Measurements from ENCODE around the gene FAM162B. TPM values are rescaled to one million over a fixed set of nuclear protein-coding genes. Genes with fewer than 3 reads are reported as not detected.

The FAM162B gene
- total RNA-seq, 6 donors from 2014 or later = 0.89 to 14.3 (median 4.1) TPM

GRCh38 chr6:116772450-116772849, 6.9 kb upstream of the FAM162B start:
- Histone ChIP-seq H3K9me3 (no peaks in the 10 kb centered on the region), H3K27me3 (no peaks in the 10 kb centered on the region), H3K4me1 (no peaks in the 10 kb centered on the region), H3K4me3 (no peak overlapping the region), H3K36me3 (no peaks in the 10 kb centered on the region), H3K27ac (no peak overlapping the region)
- TF ChIP-seq POLR2A (IDR thresholded peaks at IDR 0.05) = no peak
- TF ChIP-seq CTCF (IDR thresholded peaks at IDR 0.05) = no peak
- TF ChIP-seq POLR2AphosphoS5 (IDR thresholded peaks at IDR 0.05) = no peak
- TF ChIP-seq EP300 (IDR thresholded peaks at IDR 0.05) = no peak
- no peak for DNase-seq
- ATAC-seq (ENCODE audit: low FRiP score in 2 of 2) = no peak
- 70% methylated on average over 1 of the region's 1 CpG for WGBS, 2 donors

- TF ChIP-seq POLR2AphosphoS5 (IDR thresholded peaks at IDR 0.05) (no peak), POLR2A (IDR thresholded peaks at IDR 0.05) (no peak), EP300 (IDR thresholded peaks at IDR 0.05) (no peak), CTCF (IDR thresholded peaks at IDR 0.05) (no peak)
- no peak overlapping the region for H3K4me3 ChIP-seq
- ATAC-seq (ENCODE audit: low FRiP score in 2 of 2) (no peak), DNase-seq (no peak)
- H3K27ac ChIP-seq = no peak overlapping the region
- H3K27me3 ChIP-seq = peaks cover 0 to 22% (median 8%) of the 10 kb centered on the region in 4 donors
- peaks cover 4 to 20% (median 12%) of the 10 kb centered on the region in 4 donors for H3K4me1 ChIP-seq
- 57 to 69% methylated on average over 2 of the region's 2 CpGs for WGBS, 2 donors
- H3K36me3 ChIP-seq = no peaks in the 10 kb centered on the region
- no peaks in the 10 kb centered on the region for H3K9me3 ChIP-seq
These were observed 2.2 kb upstream of the FAM162B start for GRCh38 chr6:116767715-116768114.

DNA sequence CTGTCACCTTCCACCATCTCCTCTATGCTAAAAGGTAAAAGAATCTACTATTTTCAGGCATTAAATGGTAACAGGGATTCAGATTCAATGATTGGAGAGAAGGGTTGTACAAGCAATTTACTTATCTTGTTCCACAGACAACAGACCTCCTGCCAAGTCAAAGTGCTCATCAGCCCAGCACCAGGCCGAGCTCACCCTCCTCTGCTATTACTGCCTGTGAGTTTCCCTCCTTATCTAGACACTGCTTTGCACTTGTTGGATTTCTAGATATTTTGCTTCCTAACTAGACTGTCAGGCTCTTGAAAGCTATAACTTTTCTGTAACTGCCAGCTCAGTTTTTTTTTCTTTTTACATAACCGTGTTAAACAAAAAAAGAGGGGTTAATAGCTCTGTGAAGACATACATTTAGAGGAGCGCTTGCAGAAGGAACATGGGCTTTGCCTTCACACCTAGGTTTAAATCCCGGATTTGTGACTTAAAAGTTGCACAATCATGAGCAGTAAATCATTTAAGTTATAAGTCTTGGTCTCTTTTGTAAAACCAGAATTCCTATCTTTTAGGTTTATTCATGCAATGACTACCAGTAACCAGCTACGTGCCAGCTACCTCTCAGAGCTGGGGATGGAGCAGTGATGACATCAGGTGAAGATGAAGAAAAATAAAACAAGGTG, 1.1 kb upstream of the FAM162B start:
- Histone ChIP-seq H3K4me3 (no peak overlapping the region), H3K27me3 (peaks cover 0 to 22% (median 8%) of the 10 kb centered on the region in 4 donors), H3K9me3 (no peaks in the 10 kb centered on the region), H3K27ac (no peak overlapping the region), H3K36me3 (no peaks in the 10 kb centered on the region), H3K4me1 (peaks cover 4 to 20% (median 12%) of the 10 kb centered on the region in 4 donors)
- WGBS, 2 donors = 70 to 74% methylated on average over 5 of the region's 5 CpGs
- no peak for TF ChIP-seq CTCF (IDR thresholded peaks at IDR 0.05)
- no peak for TF ChIP-seq EP300 (IDR thresholded peaks at IDR 0.05)
- TF ChIP-seq POLR2AphosphoS5 (IDR thresholded peaks at IDR 0.05) = no peak
- TF ChIP-seq POLR2A (IDR thresholded peaks at IDR 0.05) = no peak
- no peak for ATAC-seq (ENCODE audit: low FRiP score in 2 of 2)
- DNase-seq = no peak

- Histone ChIP-seq H3K4me3 (peak overlapping the region; percentile 25 to 58 (median 53)), H3K27me3 (peaks cover 0 to 22% (median 8%) of the 10 kb centered on the region in 4 donors), H3K4me1 (peaks cover 4 to 20% (median 12%) of the 10 kb centered on the region in 4 donors), H3K36me3 (no peaks in the 10 kb centered on the region), H3K9me3 (no peaks in the 10 kb centered on the region), H3K27ac (peak overlapping the region; percentile 23 to 82 (median 60))
- no peak for TF ChIP-seq POLR2A (IDR thresholded peaks at IDR 0.05)
- TF ChIP-seq POLR2AphosphoS5 (IDR thresholded peaks at IDR 0.05) = no peak
- no peak for TF ChIP-seq CTCF (IDR thresholded peaks at IDR 0.05)
- no peak for TF ChIP-seq EP300 (IDR thresholded peaks at IDR 0.05)
- DNase-seq (peak in 1 of 2 donors; percentile 69), ATAC-seq (ENCODE audit: low FRiP score in 2 of 2) (peak; percentile 5 to 19)
- 36 to 56% methylated on average over 10 to 19 of the region's 19 CpGs for WGBS, 2 donors
These were observed 924 bp downstream of the FAM162B start for GRCh38 chr6:116764629-116764960.
